HUDEP-2 (cell line): ENCODE results near the gene MAP3K19.
A peak's percentile ranks its signal among the peaks of the same experiment; 100 is the strongest.

Experiments used
- DNase-seq, 76 experiments: peaks; one replicate each; lab custom pipeline; 2025; ENCODE audit not compliant: unreplicated experiment in 76 of 76; lab: John Stamatoyannopoulos, UW

The MAP3K19 gene

GRCh38 chr2:134936691-134937090 lies 110.6 kb downstream of the MAP3K19 start:
- no peak for DNase-seq

GRCh38 chr2:134934641-134935040 lies 112.6 kb downstream of the MAP3K19 start:
- DNase-seq, result no peak

- no peak for DNase-seq
These were observed 113.1 kb downstream of the MAP3K19 start for GRCh38 chr2:134934150-134934549.

DNA sequence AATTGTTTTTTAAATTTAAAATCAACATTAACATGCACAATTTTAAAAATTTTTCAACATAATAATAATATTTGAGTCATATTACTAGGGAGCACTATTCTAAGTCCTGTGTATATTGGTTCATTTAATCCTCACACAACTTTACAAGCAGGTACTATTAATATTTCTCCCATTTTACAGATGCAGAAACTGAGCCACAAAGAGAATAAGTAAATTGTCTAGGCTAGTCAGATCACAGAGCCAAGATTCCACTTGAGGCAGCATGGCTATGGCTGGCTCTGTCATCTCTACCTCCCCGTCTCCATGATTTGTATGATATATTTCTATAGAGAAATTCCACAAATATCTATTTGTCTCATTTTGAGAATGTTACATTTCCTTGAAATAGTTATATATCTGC lies 113.5 kb downstream of the MAP3K19 start:
- no peak for DNase-seq

- no peak for DNase-seq
These were observed 114.3 kb downstream of the MAP3K19 start for GRCh38 chr2:134932864-134933526.

- DNase-seq, result no peak
These were observed 120.1 kb downstream of the MAP3K19 start for GRCh38 chr2:134927195-134927594.

DNA sequence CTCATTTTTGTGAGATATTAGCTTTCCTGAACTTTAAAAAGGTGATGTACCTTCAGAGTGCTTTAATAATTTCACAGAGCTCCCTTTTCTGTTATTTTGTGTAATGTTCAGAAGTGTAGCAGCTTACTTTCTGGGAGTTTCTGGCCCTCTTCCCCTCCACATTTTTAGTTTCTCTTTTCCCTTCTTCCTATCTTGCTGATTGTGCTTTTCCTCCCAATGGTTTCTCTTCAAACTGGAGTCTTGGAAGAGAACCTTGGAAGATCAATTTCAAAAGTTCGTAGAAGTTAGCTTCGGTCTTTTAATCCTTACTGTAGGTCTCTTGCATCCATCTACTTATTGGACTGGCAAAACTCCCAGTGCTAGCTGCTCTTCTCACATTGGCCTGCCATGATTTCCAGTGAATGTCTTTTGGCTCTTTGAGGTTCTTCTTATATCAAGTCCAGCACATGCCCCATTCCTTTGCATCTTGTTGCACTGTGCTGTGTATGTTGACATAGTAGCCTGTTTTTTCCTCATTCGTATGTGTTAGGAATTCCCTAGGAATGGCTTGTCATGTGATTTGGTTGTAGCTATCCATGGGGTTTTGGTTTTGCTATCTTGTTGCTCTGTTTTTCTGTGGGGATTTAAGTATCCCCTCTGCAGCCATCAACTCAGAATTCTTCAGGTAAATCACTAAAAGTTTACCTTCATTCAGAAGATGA lies 120.9 kb downstream of the MAP3K19 start:
- no peak for DNase-seq

DNA sequence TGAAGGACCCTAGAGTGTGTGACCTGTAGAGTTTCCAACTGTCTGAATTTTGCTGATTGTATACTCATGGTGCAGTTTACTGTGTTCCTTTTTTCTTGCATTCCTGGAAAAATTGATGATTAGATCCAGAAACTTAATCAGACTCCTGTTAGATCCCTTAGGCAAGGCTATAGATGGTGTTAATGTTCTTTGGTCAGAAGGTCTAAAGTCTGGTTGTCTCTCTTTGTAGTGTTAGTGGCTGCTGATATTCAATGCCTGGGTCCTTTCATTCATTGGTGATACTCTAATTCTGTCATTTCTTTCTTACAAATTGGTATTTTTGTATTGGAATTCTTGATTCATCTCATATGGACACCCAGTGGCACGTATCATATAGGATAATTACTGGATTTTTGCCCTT lies 122.3 kb downstream of the MAP3K19 start:
- no peak for DNase-seq

DNA sequence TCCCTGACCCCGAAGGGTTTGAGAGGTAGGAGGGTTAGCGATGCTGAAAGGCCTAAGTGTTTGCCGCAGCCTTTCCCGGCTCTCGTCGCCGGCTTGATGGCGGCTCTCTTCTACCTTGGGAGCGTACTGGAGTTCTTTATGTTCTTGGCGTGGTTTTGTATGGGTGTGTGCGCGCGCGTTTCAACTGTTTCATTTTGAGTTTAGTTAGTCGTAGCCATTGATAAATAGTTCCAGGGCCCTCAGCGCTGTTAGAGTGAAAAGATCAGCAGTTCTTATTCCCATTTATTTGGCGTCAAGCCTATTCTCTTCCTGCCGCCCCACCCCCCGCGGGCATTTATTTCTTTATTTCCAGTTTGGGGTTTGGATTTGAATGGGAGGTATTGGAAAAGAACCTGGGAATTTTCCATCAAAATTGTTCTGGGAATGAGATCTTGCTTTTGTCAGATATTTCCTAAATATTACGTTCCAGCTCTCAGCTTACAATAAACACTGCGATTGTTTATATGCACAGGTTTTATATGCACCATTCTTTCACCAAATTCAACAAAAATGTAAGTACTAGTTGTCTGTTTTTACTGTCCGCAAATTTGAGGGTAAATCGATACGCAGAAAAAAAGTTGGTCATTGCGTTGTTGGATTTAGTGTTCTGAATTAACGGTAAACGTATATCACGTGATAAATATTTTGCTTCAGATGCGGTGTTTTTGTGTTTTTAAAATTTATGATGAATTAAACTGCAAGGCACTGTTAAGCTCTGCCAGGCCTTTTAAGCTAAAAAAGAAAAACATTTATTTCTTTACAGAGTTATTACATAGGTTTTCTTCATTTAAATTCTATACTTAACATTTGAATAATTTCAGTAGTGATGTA lies 127.7 kb downstream of the MAP3K19 start:
- DNase-seq, result peak in 37 of 76 experiments; percentile 2 to 70 (median 28)

- DNase-seq, result peak; percentile 71 to 99 (median 97)
These were observed 128.5 kb downstream of the MAP3K19 start, which contains the start of gene CCNT2 for GRCh38 chr2:134918526-134919340. Gene CCNT2, plus strand, starts transcription at chr2:134918822. Its CDS starts 33 bp downstream, at chr2:134918855.

DNA sequence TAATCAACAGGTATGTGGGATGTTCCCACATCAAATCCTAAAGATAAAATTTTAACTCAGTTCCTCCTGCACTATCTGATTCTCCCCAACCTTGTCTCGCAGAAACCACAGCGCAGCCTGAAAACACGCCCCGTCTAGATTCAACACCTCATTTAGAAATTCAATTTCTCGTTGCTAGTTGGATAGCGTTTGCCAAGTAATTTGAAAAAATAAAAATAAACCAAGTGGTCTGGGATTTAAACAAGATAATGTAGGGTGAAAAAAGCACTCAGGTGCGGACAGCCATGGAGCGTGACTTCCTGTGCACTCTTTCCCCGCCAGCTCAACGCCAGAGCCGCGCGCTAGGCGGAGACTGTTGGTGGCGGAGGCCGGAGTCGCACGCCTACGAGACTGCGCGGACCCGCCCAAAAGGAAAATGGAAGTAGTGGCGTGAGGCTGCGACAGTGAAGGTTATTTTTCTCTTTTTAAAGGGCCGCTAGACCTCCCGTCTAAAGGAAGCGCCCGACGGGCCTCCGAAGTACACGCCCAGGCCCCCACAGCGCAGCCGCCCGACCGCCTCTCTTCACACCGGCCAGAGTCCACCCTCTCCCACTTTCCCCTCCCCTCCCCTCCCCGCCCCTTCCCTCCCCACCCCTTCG lies 129.2 kb downstream of the MAP3K19 start:
- DNase-seq, result peak in 21 of 76 experiments; percentile 53 to 94 (median 87)

- DNase-seq, result peak in 2 of 76 experiments; percentile 1 to 14
These were observed 129.8 kb downstream of the MAP3K19 start for GRCh38 chr2:134917360-134917865.
